Parathyroid adenoma (tissue), 2 donors: ENCODE results near the gene ARHGAP29.

Experiments
- H2AFZ ChIP-seq: fragments of 300-600 bp; sonication (generic); one replicate; pipeline ENCODE4 v1.7.0; 2017; ENCODE audit warnings: antibody characterized with exemption, mild to moderate bottlenecking
- H3K27ac ChIP-seq: fragments of 300-600 bp; sonication (generic); one replicate; pipeline ENCODE4 v1.7.0; 2017
- H3K27me3 ChIP-seq: fragments of 300-600 bp; sonication (generic); one replicate; pipeline ENCODE4 v1.7.0; 2017; ENCODE audit warnings: low read length; ENCODE audit not compliant: control insufficient read depth, insufficient read depth
- H3K36me3 ChIP-seq: fragments of 300-600 bp; sonication (generic); one replicate; pipeline ENCODE4 v1.7.0; 2017; ENCODE audit warnings: low read length; ENCODE audit not compliant: control insufficient read depth, insufficient read depth
- H3K4me1 ChIP-seq: fragments of 300-600 bp; sonication (generic); one replicate; pipeline ENCODE4 v1.7.0; 2017; ENCODE audit warnings: control low read depth
- H3K4me2 ChIP-seq: fragments of 300-600 bp; sonication (generic); one replicate; pipeline ENCODE4 v1.7.0; 2017; ENCODE audit warnings: low read length
- H3K4me3 ChIP-seq: fragments of 300-600 bp; sonication (generic); one replicate; pipeline ENCODE4 v1.7.0; 2017; ENCODE audit warnings: low read depth, low read length
- H3K79me2 ChIP-seq: fragments of 300-600 bp; sonication (generic); one replicate; pipeline ENCODE4 v1.7.0; 2017; ENCODE audit warnings: control low read depth
- H3K9ac ChIP-seq: fragments of 300-600 bp; sonication (generic); one replicate; pipeline ENCODE4 v1.7.0; 2017; ENCODE audit warnings: mild to moderate bottlenecking
- H3K9me3 ChIP-seq: fragments of 300-600 bp; sonication (generic); one replicate; pipeline ENCODE4 v1.7.0; 2017; ENCODE audit warnings: low read length; ENCODE audit not compliant: control insufficient read depth
- CTCF ChIP-seq: fragments of 300-600 bp; sonication (generic); IDR thresholded peaks from one replicate; pipeline ENCODE4 v1.7.0; 2017; ENCODE audit warnings: antibody characterized with exemption, mild to moderate bottlenecking
- donor health status: primary hyperparathyroidism.

ARHGAP29 gene

GRCh38 chr1:94234615-94235014 lies 2.8 kb downstream of the ARHGAP29 start:
- Histone ChIP-seq H3K79me2 (peaks cover 2% of the 10 kb centered on the region), H3K27ac (no peak overlapping the region), H3K4me2 (no peak overlapping the region), H3K9ac (no peak overlapping the region), H3K36me3 (no peaks in the 10 kb centered on the region), H3K27me3 (no peaks in the 10 kb centered on the region), H2AFZ (no peak overlapping the region), H3K4me1 (peaks cover 2% of the 10 kb centered on the region), H3K4me3 (peak overlapping the region; percentile 77), H3K9me3 (no peaks in the 10 kb centered on the region)
- no peak for TF ChIP-seq CTCF

DNA sequence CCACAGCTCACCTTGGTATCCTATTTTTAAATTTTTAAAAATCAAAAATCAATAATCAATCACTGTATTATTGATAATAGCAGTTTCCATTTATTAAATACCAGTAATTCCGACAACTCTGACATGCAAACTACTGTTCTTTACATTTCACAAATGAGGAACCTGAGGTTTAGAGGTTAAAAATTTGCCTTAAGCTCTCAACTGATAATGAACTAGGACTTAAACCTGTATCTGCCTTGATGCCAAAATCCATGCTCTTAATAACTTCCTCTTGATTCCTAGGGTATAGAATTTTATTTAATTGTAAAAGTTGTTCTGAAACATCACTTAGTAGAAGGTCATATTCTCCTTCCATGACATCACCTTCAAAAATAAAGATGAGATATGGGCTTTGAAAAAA lies 5.6 kb downstream of the ARHGAP29 start:
- no peak overlapping the region for H3K9ac ChIP-seq
- H3K27ac ChIP-seq: no peak overlapping the region
- no peak for TF ChIP-seq CTCF
- H3K4me2 ChIP-seq: no peak overlapping the region
- H3K4me1 ChIP-seq: peaks cover 6% of the 10 kb centered on the region
- no peaks in the 10 kb centered on the region for H3K79me2 ChIP-seq
- H3K27me3 ChIP-seq: no peaks in the 10 kb centered on the region
- no peak overlapping the region for H3K4me3 ChIP-seq
- no peak overlapping the region for H2AFZ ChIP-seq
- no peaks in the 10 kb centered on the region for H3K36me3 ChIP-seq
- H3K9me3 ChIP-seq: no peaks in the 10 kb centered on the region

DNA sequence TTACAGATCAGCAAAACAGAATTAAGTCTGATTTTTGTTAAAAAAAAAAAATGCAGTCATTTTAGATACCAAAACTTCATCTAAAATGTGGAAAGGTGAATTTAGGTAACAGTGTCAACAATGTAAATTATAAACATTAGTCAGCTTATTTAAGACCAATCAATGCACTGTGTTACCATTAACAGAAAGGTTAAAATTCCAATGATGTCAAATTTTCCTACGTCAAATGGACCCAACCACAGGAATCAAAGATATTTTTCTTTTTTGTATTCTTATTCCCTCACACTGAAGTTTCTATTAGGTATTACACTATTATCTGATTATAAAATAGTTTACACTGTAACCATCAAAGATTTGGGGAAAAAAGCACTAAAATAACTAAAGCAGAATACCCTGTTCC lies 6.5 kb downstream of the ARHGAP29 start:
- no peaks in the 10 kb centered on the region for H3K27me3 ChIP-seq
- H3K9ac ChIP-seq: no peak overlapping the region
- no peak overlapping the region for H3K4me3 ChIP-seq
- no peak overlapping the region for H3K4me2 ChIP-seq
- H3K9me3 ChIP-seq: no peaks in the 10 kb centered on the region
- peaks cover 6% of the 10 kb centered on the region for H3K4me1 ChIP-seq
- TF ChIP-seq CTCF: no peak
- no peak overlapping the region for H3K27ac ChIP-seq
- H2AFZ ChIP-seq: no peak overlapping the region
- H3K79me2 ChIP-seq: no peaks in the 10 kb centered on the region
- no peaks in the 10 kb centered on the region for H3K36me3 ChIP-seq

- Histone ChIP-seq H3K79me2 (peaks cover 4% of the 10 kb centered on the region), H3K4me1 (peaks cover 6% of the 10 kb centered on the region), H3K27me3 (no peaks in the 10 kb centered on the region), H2AFZ (no peak overlapping the region), H3K4me2 (no peak overlapping the region), H3K9me3 (no peaks in the 10 kb centered on the region), H3K36me3 (no peaks in the 10 kb centered on the region), H3K9ac (no peak overlapping the region), H3K4me3 (no peak overlapping the region), H3K27ac (no peak overlapping the region)
- no peak for TF ChIP-seq CTCF
These were observed 8.6 kb downstream of the ARHGAP29 start for GRCh38 chr1:94228640-94229375.

DNA sequence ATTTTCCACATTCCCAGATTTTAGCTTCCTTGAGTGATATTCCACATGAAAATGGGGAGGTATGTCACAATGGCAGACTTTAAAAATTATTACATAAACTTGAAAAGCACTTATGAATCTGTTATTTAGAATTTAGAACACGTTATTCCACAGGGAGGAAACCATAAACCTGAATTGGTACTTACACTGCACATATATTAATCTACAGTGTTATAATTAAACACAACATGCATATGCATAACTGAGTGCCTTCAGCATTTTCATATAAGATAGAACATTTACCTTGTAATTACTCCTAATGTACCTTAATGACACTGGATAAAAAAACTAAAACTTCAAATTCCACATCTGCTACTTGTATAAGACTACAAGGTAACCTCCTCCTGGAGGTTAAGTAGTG lies 9.8 kb downstream of the ARHGAP29 start:
- no peak for TF ChIP-seq CTCF
- H3K27ac ChIP-seq: no peak overlapping the region
- H3K79me2 ChIP-seq: peaks cover 5% of the 10 kb centered on the region
- H3K27me3 ChIP-seq: no peaks in the 10 kb centered on the region
- no peak overlapping the region for H3K4me2 ChIP-seq
- peaks cover 6% of the 10 kb centered on the region for H3K4me1 ChIP-seq
- H3K9ac ChIP-seq: no peak overlapping the region
- no peaks in the 10 kb centered on the region for H3K9me3 ChIP-seq
- no peak overlapping the region for H3K4me3 ChIP-seq
- H3K36me3 ChIP-seq: no peaks in the 10 kb centered on the region
- H2AFZ ChIP-seq: no peak overlapping the region
